Astrocyte of the spinal cord (primary cell): ENCODE data around the gene DHX57.
"Not testable (repeated sequence)": the region's sequence is repeated elsewhere in the genome, so short reads cannot be mapped to it uniquely, and the experiment has no call there.

Experiments
- DNase-seq: peaks from one replicate; pipeline ENCODE4 v3.0.0; 2011; ENCODE audit warnings: low read depth, low spot score
- H3K4me3 ChIP-seq: 2 replicates; pipeline ENCODE4 v1.5.1; 2011; ENCODE audit warnings: low read depth, mild to moderate bottlenecking, low read length, moderate library complexity
- in situ Hi-C: cut with HindIII; loops from 2 replicates; pipeline ENCODE4 v1.10.0; 2017; ENCODE audit warnings: low sequenced_read_pairs
- TF ChIP-seq, protein P1 (sequence below): IDR thresholded peaks from 2 replicates; pipeline ENCODE4 v1.5.1; 2012; ENCODE audit warnings: low read depth, mild to moderate bottlenecking, low read length, inconsistent platforms

DHX57 gene

DNA sequence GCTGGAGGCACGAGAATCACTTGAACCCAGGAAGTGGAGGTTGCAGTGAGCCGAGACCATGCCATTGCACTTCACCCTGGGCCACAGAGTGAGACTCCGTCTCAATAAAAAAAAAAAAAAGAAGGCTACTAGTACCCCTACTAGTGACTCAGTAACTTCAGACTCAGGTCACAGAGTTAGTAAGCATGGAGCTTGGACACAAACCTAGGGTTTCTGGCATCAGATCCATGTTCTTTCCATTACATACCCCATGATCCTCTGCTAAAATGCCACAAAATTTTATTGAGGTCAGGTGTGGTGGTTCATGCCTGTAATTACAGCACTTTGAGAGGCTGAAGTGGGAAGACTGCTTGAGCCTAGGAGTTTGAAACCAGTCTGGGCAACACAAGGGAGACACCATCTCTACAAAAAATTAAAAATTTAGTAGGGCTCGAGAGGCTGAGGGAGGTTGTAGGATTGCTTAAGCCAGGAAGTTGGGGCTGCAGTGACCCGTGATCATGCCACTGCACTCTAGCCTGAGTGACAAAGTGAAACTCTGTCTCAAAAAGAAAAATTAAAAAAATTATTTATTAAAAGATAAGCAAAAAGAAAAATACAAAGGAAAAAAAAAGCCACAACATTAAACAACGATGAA lies 45.1 kb downstream of the DHX57 start:
- no peak overlapping the region for H3K4me3 ChIP-seq
- DNase-seq = no peak
- TF ChIP-seq, protein P1, sequence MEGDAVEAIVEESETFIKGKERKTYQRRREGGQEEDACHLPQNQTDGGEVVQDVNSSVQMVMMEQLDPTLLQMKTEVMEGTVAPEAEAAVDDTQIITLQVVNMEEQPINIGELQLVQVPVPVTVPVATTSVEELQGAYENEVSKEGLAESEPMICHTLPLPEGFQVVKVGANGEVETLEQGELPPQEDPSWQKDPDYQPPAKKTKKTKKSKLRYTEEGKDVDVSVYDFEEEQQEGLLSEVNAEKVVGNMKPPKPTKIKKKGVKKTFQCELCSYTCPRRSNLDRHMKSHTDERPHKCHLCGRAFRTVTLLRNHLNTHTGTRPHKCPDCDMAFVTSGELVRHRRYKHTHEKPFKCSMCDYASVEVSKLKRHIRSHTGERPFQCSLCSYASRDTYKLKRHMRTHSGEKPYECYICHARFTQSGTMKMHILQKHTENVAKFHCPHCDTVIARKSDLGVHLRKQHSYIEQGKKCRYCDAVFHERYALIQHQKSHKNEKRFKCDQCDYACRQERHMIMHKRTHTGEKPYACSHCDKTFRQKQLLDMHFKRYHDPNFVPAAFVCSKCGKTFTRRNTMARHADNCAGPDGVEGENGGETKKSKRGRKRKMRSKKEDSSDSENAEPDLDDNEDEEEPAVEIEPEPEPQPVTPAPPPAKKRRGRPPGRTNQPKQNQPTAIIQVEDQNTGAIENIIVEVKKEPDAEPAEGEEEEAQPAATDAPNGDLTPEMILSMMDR = no peak
- in situ Hi-C loops = no loop called here

DNA sequence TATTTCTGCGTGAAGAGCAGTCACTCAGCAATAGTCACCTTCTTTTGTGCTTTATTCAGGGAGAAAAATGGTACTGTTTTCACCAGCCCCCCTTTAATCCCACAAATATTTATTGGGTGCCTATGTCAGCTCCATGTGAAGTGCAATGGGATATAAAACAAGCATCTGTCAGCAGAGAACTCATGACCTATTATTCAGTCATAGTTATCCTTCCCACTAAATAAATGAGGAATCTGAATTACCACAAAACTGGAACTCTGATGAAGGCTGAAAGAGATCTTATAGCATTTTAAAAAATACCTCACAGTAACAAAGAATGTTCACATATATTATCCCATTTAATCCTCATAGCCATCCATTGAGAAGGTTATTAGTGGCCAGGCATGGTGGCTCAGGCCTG lies 45.8 kb downstream of the DHX57 start:
- DNase-seq = no peak
- H3K4me3 ChIP-seq = no peak overlapping the region
- in situ Hi-C loops = no loop called here
- TF ChIP-seq, protein P1 = no peak

DNA sequence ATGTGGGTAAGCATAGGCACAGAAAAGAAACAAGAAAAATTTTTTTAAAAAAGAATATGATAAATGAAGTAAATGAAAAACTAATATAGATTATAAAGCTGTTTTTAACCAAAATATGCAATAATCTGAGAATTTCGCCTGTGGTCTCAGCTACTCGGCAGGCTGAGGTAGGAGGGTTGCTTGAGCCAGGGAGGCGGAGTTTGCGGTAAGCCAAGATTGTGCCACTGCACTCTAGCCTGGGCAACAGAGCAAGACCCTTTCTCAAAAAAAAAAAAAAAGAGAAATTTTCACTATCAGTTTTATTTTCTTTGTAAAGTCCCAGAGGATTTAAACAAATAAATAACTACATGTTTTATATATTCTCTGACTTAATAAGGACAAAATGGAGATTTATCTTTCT lies 47.3 kb downstream of the DHX57 start:
- in situ Hi-C loops = no loop called here
- no peak for DNase-seq
- H3K4me3 ChIP-seq = no peak overlapping the region
- TF ChIP-seq, protein P1 = no peak

DNA sequence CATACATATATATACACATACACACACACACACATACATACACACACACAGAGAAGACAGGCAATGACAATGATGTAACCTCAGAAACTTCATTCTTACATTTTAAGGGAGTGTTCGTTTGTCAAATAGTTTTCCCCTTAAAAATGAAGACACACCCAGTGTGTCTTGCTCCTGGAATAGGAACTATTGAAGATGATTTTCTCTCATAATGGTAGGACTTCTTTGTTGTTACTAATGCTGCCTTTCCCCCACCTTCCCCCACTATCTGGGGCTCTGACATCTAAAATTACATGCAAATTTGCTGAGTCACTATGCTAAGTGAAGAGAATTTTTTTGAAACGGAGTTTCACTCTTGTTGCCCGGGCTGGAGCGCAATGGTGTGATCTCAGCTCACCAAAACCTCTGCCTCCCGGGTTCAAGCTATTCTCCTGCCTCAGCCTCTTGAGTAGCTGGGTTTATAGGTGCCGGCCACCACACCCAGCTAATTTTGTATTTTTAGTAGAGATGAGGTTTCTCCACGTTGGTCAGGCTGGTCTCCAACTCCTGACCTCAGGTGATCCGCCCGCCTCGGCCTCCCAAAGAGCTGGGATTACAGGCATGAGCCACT lies 48.1 kb downstream of the DHX57 start:
- in situ Hi-C loops, H3K4me3 ChIP-seq: not testable (repeated sequence)
- DNase-seq = peak; percentile 77

DNA sequence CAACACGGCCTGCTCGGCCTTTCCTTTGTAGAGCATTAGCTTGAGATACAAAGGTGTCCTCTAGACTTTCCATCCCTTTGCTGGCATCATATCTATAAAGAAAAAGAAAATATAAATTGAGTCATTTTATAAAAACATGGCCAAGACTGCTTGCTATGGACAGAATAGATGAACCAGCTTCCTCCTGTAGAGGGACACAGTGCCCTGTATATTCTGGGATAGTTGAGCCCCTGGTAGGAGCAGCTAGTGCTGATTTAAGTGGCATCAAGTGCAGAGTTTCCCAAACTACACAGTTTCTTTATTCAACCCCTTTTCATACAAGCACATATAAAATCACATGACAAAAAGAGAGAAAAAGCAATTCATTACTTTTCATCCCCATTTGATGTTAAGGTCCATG lies 49.8 kb downstream of the DHX57 start:
- no peak overlapping the region for H3K4me3 ChIP-seq

DNA sequence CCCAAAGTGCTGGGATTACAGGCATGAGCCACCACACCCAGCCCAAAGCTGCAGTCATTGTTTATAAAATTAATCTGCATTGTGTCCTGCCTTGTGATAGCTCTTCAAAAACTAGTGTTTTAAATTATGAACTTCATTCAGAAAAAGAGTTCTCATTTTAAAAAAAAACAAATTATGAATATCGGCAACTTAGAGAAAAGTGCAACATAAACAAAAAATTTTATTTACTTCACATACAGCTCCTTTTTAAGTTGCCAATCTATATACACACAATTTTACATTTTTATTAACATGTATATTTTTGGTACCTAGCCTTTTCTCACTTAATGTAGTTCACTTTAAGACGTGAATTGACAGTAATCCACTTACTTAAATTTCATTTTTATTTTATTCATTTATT lies 50.8 kb downstream of the DHX57 start:
- DNase-seq = no peak
- in situ Hi-C loops = no loop called here
- TF ChIP-seq, protein P1 = no peak
- no peak overlapping the region for H3K4me3 ChIP-seq

More for the DNA sequence above, 49.8 kb downstream of the DHX57 start:
- in situ Hi-C loops = no loop called here
- no peak for DNase-seq
- TF ChIP-seq, protein P1 = no peak

DNA sequence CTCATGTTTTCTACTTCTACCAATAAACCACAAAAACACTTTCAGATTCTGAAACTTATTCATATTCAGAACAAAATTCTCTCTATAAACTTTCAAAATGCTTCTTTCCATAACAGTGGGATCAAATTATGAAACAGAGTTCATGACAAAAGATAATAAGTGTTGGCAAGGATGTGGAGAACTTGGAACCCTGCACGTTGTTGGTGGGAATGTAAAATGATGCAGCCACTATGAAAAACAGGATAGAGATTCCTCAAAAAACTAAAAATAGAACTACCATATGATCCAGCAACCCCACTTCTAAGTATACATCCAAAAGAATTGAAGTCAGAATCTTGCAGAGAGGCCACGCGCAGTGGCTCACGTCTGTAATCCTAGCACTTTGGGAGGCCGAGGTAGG lies 52.3 kb downstream of the DHX57 start:
- H3K4me3 ChIP-seq = no peak overlapping the region
- in situ Hi-C loops = no loop called here
- DNase-seq = no peak
- TF ChIP-seq, protein P1 = no peak
